GM19351 (cell line): ENCODE results near the gene INTS7.
"Not testable (repeated sequence)": the region's sequence is repeated elsewhere in the genome, so short reads cannot be mapped to it uniquely, and the experiment has no call there.

Source experiments
- ATAC-seq: cut with Tn5 transposase; IDR thresholded peaks from one replicate; pipeline ENCODE4 v1.9.1; 2021; ENCODE audit warnings: mild to moderate bottlenecking, moderate library complexity; ENCODE audit not compliant: unreplicated experiment

INTS7 gene

DNA sequence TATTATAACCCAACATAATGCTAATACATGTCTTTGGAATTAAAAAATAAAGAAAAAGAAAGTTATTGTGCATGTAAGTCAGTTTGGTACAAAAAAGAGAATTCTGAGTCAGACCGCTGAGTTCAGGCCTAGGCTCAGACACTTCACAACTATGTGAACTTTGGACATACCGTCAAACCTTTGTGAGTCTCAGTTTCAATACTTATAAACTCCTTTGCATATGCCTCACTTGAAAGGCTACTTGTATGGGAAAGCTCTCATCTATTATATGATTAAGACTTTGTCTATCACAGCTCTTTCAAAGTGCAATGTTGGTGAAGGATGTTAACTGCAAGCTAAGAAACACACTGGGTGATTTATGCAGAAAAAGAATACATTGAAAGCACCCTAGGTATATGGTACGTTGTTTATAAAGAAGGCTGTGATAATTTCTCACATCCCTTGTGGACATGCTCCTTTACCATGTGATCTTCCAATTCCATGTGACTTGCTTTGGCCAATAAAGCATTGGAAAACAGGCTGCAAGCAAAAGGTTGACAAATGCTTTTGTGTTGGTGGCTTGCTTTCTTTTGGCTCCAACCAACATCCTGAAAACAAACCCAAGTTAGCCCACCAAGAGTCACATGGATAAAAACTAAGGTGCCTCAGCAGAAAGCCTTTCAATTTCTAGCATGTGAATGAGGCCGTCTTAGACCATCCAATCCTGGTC lies 49.6 kb downstream of the INTS7 start:
- peak; percentile 95 for ATAC-seq

DNA sequence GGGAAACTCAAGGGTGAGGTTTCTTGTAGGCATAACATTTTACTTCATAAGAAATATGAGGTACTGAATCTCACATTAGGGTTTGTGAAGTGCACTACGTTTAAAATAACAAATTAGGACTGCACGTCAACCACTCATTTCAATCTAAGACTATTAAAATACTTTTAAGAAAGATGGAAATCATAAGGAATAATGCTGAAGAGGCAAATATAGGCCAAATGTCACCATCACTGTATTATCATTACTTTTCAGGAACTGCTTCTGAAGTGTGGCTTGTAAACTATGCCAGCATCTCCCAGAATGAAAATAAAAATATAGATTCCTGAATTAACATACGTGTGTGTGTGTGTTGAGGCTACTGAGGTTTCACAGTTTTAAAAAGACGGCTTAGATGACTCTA lies 56.8 kb downstream of the INTS7 start:
- ATAC-seq = no peak

DNA sequence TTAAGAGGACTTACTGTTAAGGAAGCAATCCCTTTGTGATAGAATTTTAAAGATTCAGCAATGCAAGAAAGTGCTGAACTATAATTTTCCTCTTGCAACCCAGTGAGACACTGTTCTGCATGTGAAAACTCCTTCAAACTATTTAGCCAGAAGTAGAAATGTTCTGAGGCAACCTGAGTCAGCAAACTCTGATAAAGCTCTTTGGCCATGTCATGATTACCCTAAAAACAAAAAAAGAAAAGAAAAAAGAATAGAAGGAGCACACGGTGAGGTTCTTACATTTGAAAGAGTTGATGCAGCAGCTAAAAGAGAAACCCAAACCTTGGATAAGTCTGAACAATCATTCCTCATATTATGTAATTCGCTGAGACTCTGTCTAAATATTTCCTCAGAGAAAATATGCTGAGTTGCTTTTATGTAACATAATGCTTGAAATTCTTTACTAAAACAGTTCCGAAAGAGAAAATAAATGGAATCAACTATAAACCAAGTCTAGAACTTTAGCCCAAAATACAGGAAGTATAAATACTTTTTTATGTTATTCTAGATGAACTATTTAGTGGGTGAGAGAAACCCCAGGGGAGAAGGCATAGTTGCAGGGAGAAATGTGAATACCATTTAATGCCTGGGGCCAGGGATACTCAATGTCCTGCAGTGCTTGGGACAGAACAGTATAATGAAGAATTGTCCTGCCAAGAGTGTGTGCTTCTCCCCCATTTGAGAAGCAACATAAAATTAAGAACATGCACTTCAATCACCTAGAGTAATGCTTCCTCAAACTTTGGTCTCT lies 60.0 kb downstream of the INTS7 start:
- ATAC-seq = no peak

DNA sequence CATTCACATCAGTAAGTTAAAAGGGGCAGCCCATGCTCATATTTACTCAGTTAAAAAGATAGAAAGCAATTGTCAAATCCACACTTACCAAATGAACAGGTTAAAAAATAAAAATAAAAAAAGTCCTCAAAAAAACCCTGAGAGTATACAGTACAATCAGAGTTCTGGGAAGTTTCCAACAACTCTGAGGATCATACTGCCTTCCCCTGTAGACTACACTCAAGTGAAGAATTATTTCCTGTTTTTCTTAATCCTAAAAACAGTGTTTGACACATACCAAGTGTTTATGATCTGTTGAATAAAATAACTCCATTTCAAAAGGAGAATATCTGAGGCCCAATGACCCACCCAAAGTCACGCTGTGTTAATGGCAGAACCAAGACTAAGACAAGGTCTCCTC lies 61.8 kb downstream of the INTS7 start:
- ATAC-seq = no peak

DNA sequence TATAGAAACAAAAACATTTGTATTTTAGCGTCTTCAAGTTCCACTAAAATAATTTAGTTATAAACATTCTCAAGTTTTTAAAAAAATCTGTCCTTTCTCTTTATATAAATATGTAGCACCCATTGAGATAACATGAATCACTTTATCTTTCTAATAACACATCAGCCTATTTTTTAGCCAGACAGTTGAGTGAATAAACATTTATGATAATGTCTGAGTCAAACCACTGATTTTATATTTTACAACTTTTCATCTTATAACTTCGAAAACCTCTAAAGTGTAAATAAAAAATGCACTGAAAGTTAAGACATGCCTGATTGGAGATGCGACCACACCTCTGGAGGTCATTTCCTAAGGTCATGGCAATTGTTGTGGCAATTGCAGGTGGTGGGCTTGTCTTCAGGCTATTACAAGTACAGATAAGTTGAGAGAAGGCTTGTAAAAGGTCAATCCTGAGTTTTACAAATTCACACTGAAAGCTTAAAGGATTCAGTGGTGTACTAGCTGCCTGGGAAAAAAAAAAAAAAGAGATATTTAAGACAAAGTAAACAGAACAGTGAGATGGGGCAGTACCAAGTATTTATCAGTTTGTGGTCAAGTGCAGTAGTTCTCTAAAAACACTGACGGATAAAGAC lies 67.0 kb downstream of the INTS7 start:
- ATAC-seq = no peak

DNA sequence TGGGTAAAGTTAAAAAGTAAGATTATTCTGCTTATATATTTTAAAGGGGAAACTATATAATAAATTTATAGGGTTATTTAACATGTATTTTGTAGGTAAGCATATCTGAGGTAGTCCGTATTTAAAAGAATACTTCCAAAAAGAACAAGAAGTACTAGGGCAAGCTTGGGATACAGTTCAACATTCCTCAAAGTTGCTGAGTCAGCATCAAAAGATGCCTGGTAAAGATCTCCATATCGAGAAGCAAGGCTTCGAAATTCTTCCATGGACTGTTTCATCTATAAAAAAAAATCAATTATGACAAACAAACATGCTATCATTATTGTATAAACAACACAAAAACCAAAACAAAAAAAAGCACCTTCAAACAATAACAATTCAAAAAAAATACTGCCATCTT lies 67.7 kb downstream of the INTS7 start:
- ATAC-seq = no peak

DNA sequence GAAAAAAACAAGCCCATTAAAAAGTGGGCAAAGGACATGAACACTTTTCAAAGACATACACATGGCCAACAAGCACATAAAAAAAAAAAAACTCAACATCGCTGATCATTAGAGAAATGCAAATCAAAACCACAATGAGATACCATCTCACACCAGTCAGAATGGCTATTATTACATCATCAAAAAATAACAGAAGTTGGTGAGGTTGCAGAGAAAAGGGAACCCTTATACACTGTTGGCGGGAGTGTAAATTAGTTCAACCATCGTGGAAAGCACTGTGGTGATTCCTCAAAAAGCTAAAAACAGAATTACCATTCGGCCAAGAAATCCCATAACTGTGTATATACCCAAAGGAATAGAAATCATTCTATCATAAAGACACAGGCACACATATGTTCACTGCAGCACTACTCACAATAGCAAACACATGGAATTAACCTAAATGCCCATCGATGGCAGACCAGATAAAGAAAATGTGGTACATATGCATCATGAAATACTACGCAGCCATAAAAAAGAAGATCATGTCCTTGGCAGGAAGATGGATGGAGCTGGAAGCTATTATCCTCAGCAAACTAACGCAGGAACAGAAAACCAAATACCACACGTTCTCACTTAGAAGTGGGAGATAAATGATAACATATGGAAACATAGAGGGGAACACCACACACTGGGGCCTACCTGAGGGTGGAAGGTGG lies 70.1 kb downstream of the INTS7 start:
- ATAC-seq = no peak

DNA sequence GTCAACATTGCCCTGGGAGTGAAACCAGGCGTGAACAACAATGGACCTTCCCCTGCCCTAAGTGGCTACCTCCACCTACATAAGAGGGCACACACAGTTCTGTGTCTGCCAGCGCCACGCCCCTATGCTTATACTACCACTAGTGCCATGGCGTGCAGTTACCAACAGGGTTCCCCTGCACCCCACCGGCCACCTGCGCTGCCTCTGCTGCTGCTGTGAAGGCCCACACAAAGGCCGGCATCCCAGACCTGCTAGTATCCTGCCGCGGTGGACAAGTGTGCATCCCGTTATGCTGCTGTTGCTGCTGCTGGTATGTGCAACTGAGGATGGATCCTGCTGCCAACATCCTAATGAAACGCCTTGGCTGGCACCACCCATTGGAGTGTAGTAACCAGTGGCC lies 75.7 kb downstream of the INTS7 start:
- no peak for ATAC-seq

DNA sequence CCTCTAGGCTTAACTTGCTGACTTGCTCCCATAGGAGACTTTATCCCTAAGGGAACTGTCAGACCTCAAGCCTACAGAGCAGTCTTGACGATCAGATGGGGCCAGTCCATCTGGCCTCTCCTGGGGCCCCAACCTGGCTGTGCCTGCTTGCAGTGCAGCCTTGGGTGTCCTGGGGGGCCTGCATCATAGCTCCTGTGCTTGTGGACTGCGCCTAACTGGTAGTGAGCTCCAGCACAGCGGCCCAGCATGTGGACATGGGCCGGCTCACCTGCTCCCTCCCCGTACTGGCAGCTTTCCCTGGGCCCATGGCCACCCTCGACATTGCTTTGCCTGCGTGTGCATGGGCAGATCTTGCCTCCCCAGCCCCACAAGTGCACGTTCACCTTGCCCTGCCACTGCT lies 76.1 kb downstream of the INTS7 start:
- ATAC-seq = no peak

DNA sequence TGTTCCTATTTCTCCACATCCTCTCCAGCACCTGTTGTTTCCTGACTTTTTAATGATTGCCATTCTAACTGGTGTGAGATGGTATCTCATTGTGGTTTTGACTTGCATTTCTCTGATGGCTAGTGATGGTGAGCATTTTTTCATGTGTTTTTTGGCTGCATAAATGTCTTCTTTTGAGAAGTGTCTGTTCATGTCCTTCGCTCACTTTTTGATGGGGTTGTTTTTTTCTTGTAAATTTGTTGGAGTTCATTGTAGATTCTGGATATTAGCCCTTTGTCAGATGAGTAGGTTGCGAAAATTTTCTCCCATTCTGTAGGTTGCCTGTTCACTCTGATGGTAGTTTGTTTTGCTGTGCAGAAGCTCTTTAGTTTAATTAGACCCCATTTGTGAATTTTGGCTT lies 81.3 kb downstream of the INTS7 start:
- not testable (repeated sequence) for ATAC-seq

DNA sequence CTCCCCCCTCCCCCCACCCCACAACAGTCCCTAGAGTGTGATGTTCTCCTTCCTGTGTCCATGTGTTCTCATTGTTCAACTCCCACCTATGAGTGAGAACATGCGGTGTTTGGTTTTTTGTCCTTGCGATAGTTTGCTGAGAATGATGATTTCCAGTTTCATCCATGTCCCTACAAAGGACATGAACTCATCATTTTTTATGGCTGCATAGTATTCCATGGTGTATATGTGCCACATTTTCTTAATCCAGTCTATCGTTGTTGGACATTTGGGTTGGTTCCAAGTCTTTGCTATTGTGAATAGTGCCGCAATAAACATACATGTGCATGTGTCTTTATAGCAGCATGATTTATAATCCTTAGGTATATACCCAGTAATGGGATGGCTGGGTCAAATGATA lies 81.8 kb downstream of the INTS7 start:
- ATAC-seq = not testable (repeated sequence)

DNA sequence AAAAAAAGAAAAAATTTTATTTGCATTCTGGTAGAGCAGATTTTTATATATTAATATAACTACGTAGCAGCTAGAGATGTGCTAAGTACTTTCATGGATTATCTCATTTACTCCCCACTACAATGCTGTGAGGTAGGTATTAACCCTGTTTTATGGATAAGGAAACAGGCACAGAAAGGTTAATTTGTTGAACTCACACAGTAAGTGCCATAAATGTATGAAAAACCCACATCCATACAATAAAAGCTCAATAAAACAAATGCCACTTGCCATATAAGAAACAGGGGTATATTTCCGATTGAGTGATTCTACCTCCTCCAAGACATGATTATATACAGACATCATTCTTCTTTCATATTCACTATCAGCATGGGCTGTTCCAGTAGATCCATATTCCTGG lies 83.1 kb downstream of the INTS7 start:
- no peak for ATAC-seq

DNA sequence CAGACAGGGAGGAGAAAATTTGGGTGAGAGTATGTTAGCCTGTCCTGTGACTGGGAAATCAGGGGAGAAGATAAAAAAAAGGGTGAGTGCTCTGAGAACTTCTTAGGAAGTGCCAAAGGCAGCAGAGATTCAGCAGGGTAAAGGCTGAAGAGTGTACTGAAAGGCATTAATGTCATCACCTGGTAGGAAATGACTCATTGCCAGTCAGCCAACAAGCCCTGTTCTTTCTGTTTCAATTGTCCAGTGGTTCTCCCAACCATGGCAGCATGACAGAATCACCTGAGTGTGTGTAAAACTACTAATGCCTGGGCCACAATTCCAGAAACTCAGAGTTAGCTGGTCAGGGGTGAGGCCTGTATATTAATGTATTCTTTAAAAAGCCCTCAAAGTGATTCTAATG lies 83.5 kb downstream of the INTS7 start:
- peak; percentile 82 for ATAC-seq

DNA sequence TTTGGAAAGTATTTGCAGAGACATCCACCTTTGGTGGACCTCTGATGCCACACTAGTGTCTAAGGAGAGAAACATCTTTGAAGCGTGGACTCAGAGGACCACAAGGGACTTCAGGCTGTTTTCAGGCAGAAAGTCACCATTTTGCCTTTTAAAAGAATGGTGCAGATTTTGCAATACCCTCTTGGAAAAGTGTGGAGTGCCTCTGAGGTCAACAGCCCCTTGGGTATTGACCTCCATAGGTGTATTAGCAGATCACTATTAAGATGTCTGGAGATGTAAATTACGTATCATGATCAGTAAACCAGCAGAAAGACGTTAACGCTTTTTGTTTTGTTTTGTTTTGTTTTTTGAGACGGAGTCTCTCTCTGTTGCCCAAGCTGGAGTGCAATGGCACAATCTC lies 87.0 kb downstream of the INTS7 start:
- no peak for ATAC-seq

DNA sequence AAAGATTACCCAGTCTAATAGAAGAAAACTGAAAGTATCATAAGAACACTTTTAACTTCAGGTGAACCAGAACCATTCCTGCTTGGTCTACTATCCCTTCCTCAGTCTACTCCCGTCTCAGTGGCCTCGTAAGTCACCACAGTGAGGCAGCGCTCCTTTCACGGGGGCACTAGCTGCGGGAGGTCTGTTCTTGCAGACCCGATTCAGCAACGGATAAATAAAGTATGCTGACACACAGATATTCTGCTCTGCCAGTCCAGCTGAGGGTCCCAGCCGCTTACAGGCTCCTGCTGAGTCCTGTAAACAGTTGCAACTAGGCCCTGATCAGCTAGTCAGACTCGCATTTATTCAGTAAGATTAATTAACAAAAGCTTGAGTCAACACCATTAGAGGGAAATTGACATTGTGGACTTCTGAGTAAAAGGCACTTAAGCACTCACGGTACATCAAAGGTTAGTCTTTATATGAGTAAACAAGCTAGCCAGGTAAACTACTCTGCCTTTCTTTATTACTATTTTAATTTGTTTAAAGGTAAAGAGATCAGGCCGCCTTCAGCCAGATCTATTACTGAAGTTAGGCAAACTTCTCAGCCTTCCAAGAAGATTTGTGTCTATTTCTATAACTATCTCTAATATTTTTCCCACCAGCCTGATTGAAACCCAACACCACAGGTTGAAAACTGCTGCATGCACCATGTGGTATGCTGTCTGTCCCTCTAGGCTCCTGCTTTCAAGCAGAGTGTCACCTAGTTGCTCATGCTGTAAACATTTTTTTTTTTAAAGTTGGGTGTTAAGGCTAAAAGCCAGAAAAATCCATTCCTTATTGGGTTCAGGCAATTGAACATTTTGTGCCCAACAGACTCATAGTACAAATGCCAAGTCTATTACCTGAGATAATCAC lies 87.7 kb downstream of the INTS7 start:
- no peak for ATAC-seq

DNA sequence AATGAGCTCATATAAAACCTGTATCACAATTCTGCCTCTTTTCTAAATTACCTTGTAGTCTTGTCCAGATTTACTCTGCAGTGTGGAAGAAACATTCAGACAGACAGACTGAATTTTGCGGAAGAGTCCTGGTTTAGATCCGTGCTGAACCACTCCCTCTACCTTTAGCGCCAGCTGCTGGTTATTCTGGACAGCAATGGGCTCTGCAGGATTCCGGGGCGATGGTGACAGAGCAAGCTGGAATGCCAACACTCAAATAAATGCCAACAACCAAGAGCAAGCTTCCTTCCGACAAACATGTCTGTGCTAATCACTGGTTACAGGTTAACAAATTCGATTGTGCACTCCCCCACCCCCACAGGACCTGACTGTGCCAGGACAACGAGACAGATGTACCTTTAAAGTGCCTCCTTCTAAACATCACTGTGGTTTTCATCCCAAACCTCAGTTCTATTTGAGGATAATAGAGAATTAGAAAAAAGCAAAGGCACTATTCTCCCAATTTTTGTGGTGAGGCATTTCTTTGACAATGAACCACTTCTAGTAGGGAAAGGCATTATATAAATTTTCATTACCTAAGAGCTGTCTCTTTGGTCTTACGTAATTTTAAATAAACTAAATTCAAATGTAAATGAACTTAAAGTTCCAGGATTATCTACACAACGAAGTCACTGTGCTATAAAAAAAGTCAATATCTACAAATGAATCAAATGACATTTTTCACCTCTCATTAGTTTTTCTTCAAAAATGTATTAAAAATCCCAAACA lies 90.4 kb downstream of the INTS7 start:
- no peak for ATAC-seq

DNA sequence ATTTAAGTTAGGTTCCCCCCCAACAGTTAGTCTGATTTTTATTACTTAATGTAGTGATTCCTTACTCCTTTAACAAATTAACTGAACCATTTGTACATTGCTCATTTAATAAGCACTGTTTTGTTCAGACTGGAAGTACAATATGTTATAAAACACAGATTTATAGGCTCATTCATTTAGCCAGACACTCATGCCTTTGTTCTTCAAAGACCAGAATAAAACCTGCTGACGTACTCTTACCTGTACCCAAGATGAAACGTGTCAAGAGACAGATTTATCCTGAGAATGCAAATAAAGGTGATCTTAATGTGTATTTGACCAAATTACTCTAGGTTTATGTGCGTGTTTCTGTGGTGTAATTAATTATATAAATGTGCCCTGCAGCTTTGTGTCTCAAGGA lies 92.8 kb downstream of the INTS7 start:
- ATAC-seq = no peak

DNA sequence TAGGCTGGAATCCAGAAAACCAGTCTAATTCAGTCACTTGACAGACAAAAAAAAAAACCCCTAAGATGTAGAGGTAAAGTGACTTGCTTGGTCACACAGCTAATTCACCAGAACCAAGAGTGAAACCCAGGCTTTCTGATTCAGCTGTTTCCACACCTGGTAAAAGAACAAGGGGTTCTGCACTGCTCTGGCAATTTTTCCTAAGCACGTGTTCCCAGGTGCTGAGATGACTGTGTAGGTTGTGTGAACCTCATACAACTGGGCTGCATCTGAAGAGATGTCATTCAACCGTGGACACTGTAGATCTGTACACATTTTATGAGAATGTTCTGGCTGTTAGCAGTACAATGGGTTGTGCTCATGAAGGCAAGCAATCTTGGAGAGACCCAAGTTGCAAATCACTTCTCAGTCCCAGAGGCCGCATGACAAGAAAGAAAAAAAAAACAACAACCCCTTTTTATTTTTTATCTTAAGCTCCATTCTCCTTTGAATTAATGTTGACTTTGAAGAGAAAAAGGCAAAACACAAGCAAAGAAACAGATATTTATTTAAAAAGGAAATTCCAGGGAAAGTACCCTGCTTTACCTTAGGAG lies 95.4 kb downstream of the INTS7 start:
- ATAC-seq = peak; percentile 79

DNA sequence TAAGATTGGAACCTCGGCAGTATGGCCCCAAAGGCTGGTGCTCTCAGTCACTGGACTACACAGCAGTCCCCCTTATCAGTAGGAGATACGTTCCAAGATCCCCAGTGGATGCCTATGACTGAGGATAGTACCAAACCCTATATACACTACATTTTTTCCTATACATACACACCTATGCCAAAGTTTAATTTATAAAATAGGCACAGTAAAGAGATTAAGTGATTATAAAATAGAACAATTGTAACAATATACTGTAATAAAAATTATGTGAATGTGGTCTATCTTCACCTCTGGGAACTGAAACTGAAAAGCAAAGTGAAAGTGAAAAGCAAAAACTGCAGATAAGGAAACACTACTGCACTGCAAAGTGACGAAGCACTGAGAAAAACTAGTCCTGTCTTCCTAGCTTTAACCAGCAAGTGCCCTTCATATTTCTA lies 96.8 kb downstream of the INTS7 start:
- ATAC-seq = no peak
